Endothelial cell of umbilical vein (primary cell): ENCODE results near the gene IGFL1. TPM values are rescaled to one million over a fixed set of nuclear protein-coding genes. Genes with fewer than 3 reads are reported as not detected.

Experiments used
- BruUV-seq: library from RNA; stranded (reverse); fragments of 400-500 nt; replicated peaks from 2 replicates; lab custom pipeline; 2021; lab: Mats Ljungman, UMichigan
- CTCF ChIA-PET: fragments of 300-600, 350-600 bp; sonication (Branson Sonifier 250); formaldehyde crosslinking; loops from one replicate; lab custom pipeline; 2021; ENCODE audit warnings: antibody characterized with exemption, inconsistent platforms; lab: Charles Lee
- POLR2A ChIA-PET: fragments of 300-600, 350-600 bp; sonication (Branson Sonifier 250); formaldehyde crosslinking; loops from one replicate; lab custom pipeline; 2021; ENCODE audit warnings: antibody characterized with exemption, inconsistent platforms; lab: Charles Lee
- DNase-seq: peaks from one replicate; pipeline ENCODE4 v3.0.0-alpha.2; 2011; ENCODE audit warnings: low read depth, low spot score
- FAIRE-seq: peaks from 2 replicates; lab custom pipeline; 2011; peaks lifted over from hg19 to GRCh38; lab: Jason Lieb, UNC
- H2AFZ ChIP-seq: 2 replicates; pipeline ENCODE4 v1.6.0; 2012; ENCODE audit warnings: low read depth, low read length, control low read depth, inconsistent platforms
- H3K27ac ChIP-seq: 2 replicates; pipeline ENCODE4 v1.5.1; 2011; ENCODE audit warnings: low read depth, mild to moderate bottlenecking, control low read depth, low read length, moderate library complexity; ENCODE audit not compliant: insufficient read depth
- H3K27me3 ChIP-seq, 2 experiments: 2 replicates each; pipeline versions ENCODE4 v1.6.0 to v1.6.1; 2011; ENCODE audit warnings: low read length in 2 of 2, mixed read lengths in 1 of 2; ENCODE audit not compliant: control insufficient read depth in 2 of 2, insufficient read depth in 2 of 2
- H3K36me3 ChIP-seq, 2 experiments: 2 replicates in 1 of 2; 3 replicates in 1 of 2; pipeline ENCODE4 v1.5.1; 2011; ENCODE audit warnings: low read length in 2 of 2, mild to moderate bottlenecking in 1 of 2, moderate library complexity in 1 of 2; ENCODE audit not compliant: control insufficient read depth in 2 of 2, insufficient read depth in 2 of 2; ENCODE audit errors: extremely low read depth in 1 of 2
- H3K4me1 ChIP-seq: 3 replicates; pipeline ENCODE4 v1.5.1; 2011; ENCODE audit warnings: mild to moderate bottlenecking, low read length; ENCODE audit not compliant: control insufficient read depth, insufficient read depth; ENCODE audit errors: extremely low read depth
- H3K4me2 ChIP-seq: 2 replicates; pipeline ENCODE4 v1.6.1; 2011; ENCODE audit warnings: low read length, control low read depth, mixed read lengths; ENCODE audit not compliant: insufficient read depth
- H3K4me3 ChIP-seq, 3 experiments: fragments of 200-600 bp in 1 of 3; sonication (generic), shearing (Covaris generic) in 1 of 3; replicated peaks in 1 of 3; 2 replicates each; pipeline ENCODE4 v1.5.1; 2011 to 2016; ENCODE audit warnings: control low read depth in 3 of 3, low read length in 3 of 3, mild to moderate bottlenecking in 2 of 3, inconsistent platforms in 1 of 3, low read depth in 1 of 3, moderate library complexity in 1 of 3; ENCODE audit not compliant: insufficient read depth in 1 of 3
- H3K79me2 ChIP-seq: 2 replicates; pipeline ENCODE4 v1.6.0; 2012; ENCODE audit warnings: low read length, inconsistent platforms; ENCODE audit not compliant: control insufficient read depth, insufficient read depth
- H3K9ac ChIP-seq: replicated peaks from 2 replicates; pipeline ENCODE3; 2011; ENCODE audit warnings: low read length, control low read depth; ENCODE audit not compliant: insufficient read depth; ENCODE audit errors: extremely low read depth
- H3K9me1 ChIP-seq: replicated peaks from 3 replicates; pipeline ENCODE4 v1.6.0; 2011; ENCODE audit warnings: mild to moderate bottlenecking, low read length; ENCODE audit not compliant: control insufficient read depth, insufficient read depth; ENCODE audit errors: extremely low read depth
- H3K9me3 ChIP-seq: replicated peaks from 2 replicates; pipeline ENCODE4 v1.5.1; 2012; ENCODE audit warnings: low read length, inconsistent platforms; ENCODE audit not compliant: control insufficient read depth, insufficient read depth
- H4K20me1 ChIP-seq: replicated peaks from 2 replicates; pipeline ENCODE3; 2011; ENCODE audit warnings: mild to moderate bottlenecking, low read length; ENCODE audit not compliant: control insufficient read depth, insufficient read depth; ENCODE audit errors: extremely low read depth
- EZH2 ChIP-seq: IDR thresholded peaks from 2 replicates; pipeline ENCODE4 v1.6.1; 2012; ENCODE audit warnings: borderline replicate concordance, low read depth, mild to moderate bottlenecking, moderate library complexity, low read length, inconsistent platforms; ENCODE audit not compliant: severe bottlenecking
- FOS ChIP-seq: IDR thresholded peaks from 2 replicates; pipeline ENCODE4 v1.6.1; 2011; ENCODE audit warnings: mild to moderate bottlenecking, low read length, moderate library complexity, borderline replicate concordance; ENCODE audit not compliant: insufficient read depth
- GATA2 ChIP-seq: IDR thresholded peaks from 2 replicates; pipeline ENCODE4 v1.7.0; 2011; ENCODE audit warnings: low read depth, mild to moderate bottlenecking, moderate library complexity, mixed read lengths, low read length; ENCODE audit not compliant: insufficient read length, insufficient read depth
- JUN ChIP-seq: IDR thresholded peaks from 2 replicates; pipeline ENCODE4 v1.6.1; 2011; ENCODE audit warnings: borderline replicate concordance, low read depth; ENCODE audit not compliant: insufficient read length, insufficient read depth
- MYC ChIP-seq: IDR thresholded peaks from one replicate; pipeline ENCODE4 v1.6.1; 2011; ENCODE audit warnings: mild to moderate bottlenecking, low read depth, low read length
- POLR2A ChIP-seq: IDR thresholded peaks from 2 replicates; pipeline ENCODE4 v1.6.1; 2012; ENCODE audit warnings: low read depth, mild to moderate bottlenecking, control low read depth, low read length
- POLR2AphosphoS5 ChIP-seq: IDR thresholded peaks from 2 replicates; pipeline ENCODE4 v1.6.1; 2012; ENCODE audit warnings: low read depth, mild to moderate bottlenecking, control low read depth, low read length, moderate library complexity; ENCODE audit not compliant: insufficient read depth
- dilution Hi-C: fragments of 300-500 bp; cut with MboI; formaldehyde crosslinking; loops from one replicate; pipeline ENCODE4 v1.15.0; 2019; ENCODE audit warnings: low sequenced_read_pairs; ENCODE audit not compliant: extremely low pct_ligation_motif_present
- intact Hi-C: fragments of 100-400 bp; cut with micrococcal nuclease; formaldehyde crosslinking; loops from one replicate; pipeline ENCODE4 v1.10.0; 2022
- polyA plus RNA-seq, 4 experiments: library from polyadenylated mRNA; depleted of rRNA in 3 of 4; stranded (reverse) in 3 of 4; unstranded in 1 of 4; fragments of >200 nt; gene quantifications; 2 replicates each; pipeline versions ENCODE4 v1.2.1 to v1.2.3, GENCODE V29; 2011 to 2012; ENCODE audit warnings: missing spikeins in 1 of 4
- total RNA-seq: library from RNA; stranded (reverse); gene quantifications from 2 replicates; pipeline ENCODE4 v1.2.3, GENCODE V29; 2021
- TF ChIP-seq, protein P1 (sequence below), 2 donors: IDR thresholded peaks; 1 replicate in 1 of 2; 2 replicates in 1 of 2; pipeline ENCODE4 v1.5.1; 2011; ENCODE audit warnings: low read length in 2 of 2, mild to moderate bottlenecking in 2 of 2, moderate library complexity in 2 of 2, control low read depth in 1 of 2, inconsistent platforms in 1 of 2, low read depth in 1 of 2; ENCODE audit not compliant: insufficient read depth in 1 of 2; ENCODE audit errors: extremely low read depth in 1 of 2
- TF ChIP-seq, protein P2 (sequence below): IDR thresholded peaks from 2 replicates; pipeline ENCODE4 v1.6.1; 2011; ENCODE audit not compliant: insufficient read depth, insufficient read length

Gene IGFL1
- total and polyA plus RNA-seq, 2 donors (not counting 3 experiments of a cell fraction or from before 2014, with no cell fraction given), result not detected

DNA sequence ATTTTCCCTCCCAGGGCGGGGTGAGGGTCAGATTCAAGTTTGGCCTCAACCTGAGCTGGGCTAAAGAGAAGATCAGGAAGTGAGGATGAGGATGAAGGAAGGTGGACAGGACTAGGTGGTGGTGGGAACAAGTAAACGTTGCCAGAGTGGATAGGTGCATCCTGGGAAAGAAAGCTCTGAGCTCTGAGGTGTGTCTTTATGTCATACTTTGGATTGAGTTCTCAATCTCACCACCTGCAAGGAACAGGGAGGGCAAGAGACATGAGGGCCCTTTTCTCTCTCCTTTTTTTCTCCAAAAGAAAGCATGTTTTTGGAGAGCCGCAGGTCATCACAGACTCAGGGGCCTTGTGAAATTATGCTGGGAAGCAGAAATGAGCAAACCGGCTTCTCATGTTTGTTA, 38.2 kb upstream of the IGFL1 start:
- BruUV-seq, result no TSS peak
- H3K27me3 ChIP-seq, result peaks cover 3 to 21% of the 10 kb centered on the region in 2 experiments
- POLR2A ChIA-PET, result no interaction called here
- FAIRE-seq (no peak), DNase-seq (no peak)
- no peak overlapping the region for H3K4me3 ChIP-seq
- H3K27ac ChIP-seq, result no peak overlapping the region
- H4K20me1 ChIP-seq, result no peaks in the 10 kb centered on the region
- H3K9ac ChIP-seq, result no peak overlapping the region
- H3K4me1 ChIP-seq, result no peaks in the 10 kb centered on the region
- H3K9me1 ChIP-seq, result no peaks in the 10 kb centered on the region
- H3K9me3 ChIP-seq, result no peaks in the 10 kb centered on the region
- no peak for TF ChIP-seq FOS
- TF ChIP-seq GATA2, result no peak
- TF ChIP-seq, protein P1, sequence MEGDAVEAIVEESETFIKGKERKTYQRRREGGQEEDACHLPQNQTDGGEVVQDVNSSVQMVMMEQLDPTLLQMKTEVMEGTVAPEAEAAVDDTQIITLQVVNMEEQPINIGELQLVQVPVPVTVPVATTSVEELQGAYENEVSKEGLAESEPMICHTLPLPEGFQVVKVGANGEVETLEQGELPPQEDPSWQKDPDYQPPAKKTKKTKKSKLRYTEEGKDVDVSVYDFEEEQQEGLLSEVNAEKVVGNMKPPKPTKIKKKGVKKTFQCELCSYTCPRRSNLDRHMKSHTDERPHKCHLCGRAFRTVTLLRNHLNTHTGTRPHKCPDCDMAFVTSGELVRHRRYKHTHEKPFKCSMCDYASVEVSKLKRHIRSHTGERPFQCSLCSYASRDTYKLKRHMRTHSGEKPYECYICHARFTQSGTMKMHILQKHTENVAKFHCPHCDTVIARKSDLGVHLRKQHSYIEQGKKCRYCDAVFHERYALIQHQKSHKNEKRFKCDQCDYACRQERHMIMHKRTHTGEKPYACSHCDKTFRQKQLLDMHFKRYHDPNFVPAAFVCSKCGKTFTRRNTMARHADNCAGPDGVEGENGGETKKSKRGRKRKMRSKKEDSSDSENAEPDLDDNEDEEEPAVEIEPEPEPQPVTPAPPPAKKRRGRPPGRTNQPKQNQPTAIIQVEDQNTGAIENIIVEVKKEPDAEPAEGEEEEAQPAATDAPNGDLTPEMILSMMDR (IDR thresholded peaks at IDR 0.05; ENCODE audit: extremely low read depth in 1 of 2, insufficient read depth in 1 of 2, low read depth in 1 of 2, low read length in 2 of 2), result no peak
- TF ChIP-seq EZH2, result no peak
- no peak for TF ChIP-seq MYC
- TF ChIP-seq, protein P2, sequence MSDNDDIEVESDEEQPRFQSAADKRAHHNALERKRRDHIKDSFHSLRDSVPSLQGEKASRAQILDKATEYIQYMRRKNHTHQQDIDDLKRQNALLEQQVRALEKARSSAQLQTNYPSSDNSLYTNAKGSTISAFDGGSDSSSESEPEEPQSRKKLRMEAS, result no peak
- no peak for TF ChIP-seq POLR2A
- no peak for TF ChIP-seq JUN
- no peak for TF ChIP-seq POLR2AphosphoS5
- no peak overlapping the region for H3K4me2 ChIP-seq
- H2AFZ ChIP-seq, result no peak overlapping the region
- dilution Hi-C loops, result no loop called here
- H3K36me3 ChIP-seq, result no peaks in the 10 kb centered on the region
- no peaks in the 10 kb centered on the region for H3K79me2 ChIP-seq
- intact Hi-C loops, result no loop called here
- CTCF ChIA-PET, result interaction anchor here (0.9 to 5.3 kb wide), 5 partner anchors 73 to 163 kb away, joined by 3 to 199 read pairs (median 14); no protein-coding TSS in a partner anchor
